ENCODE data around the gene MYO18A. TPM values are rescaled to one million over a fixed set of nuclear protein-coding genes. Genes with fewer than 3 reads are reported as not detected.

Gene MYO18A
- total RNA-seq, 4 donors from 2014 or later: 526 to 1,058 (median 835) TPM

GRCh38 chr17:29179232-29180033 is 765 bp downstream of the MYO18A start:
- no peaks in the 10 kb centered on the region for H3K27me3 ChIP-seq
- peak overlapping the region; percentile 60 to 71 (median 62) for H3K4me3 ChIP-seq
- H3K9me3 ChIP-seq: no peaks in the 10 kb centered on the region
- DNase-seq (no peak), ATAC-seq (no peak)
- peak overlapping the region; percentile 75 to 88 (median 83) for H3K27ac ChIP-seq
- peaks cover 21 to 26% of the 10 kb centered on the region in 2 donors for H3K4me1 ChIP-seq
- TF ChIP-seq POLR2A (IDR thresholded peaks at IDR 0.05) (no peak), CTCF (IDR thresholded peaks at IDR 0.05 in 4 of 5, conservative IDR thresholded peaks at IDR 0.05 in 1 of 5) (no peak)
- no peaks in the 10 kb centered on the region for H3K36me3 ChIP-seq
- in situ Hi-C loops (cut with MboI; ENCODE audit: low sequenced_read_pairs in 4 of 4) (loop anchor here in 1 of 4 donors (5.0 kb wide), 1 partner anchor 32 kb away; no protein-coding TSS in a partner anchor), intact Hi-C loops (cut with DNase I; ENCODE audit: low total_unique reads) (loop anchor here (1.0 to 2.0 kb wide), 2 partner anchors 30 to 111 kb away; no protein-coding TSS in a partner anchor)

- Histone ChIP-seq H3K36me3 (no peaks in the 10 kb centered on the region), H3K9me3 (no peaks in the 10 kb centered on the region), H3K4me3 (peak overlapping the region in 2 of 4 donors; percentile 60 to 63), H3K4me1 (peaks cover 21 to 26% of the 10 kb centered on the region in 2 donors), H3K27ac (peak overlapping the region; percentile 75 to 88 (median 83)), H3K27me3 (no peaks in the 10 kb centered on the region)
- TF ChIP-seq POLR2A (IDR thresholded peaks at IDR 0.05) (no peak), CTCF (IDR thresholded peaks at IDR 0.05 in 4 of 5, conservative IDR thresholded peaks at IDR 0.05 in 1 of 5) (no peak)
- in situ Hi-C loops (cut with MboI; ENCODE audit: low sequenced_read_pairs in 4 of 4) (no loop called here), intact Hi-C loops (cut with DNase I; ENCODE audit: low total_unique reads) (no loop called here)
- ATAC-seq (no peak), DNase-seq (no peak)
These were observed 1.4 kb downstream of the MYO18A start for GRCh38 chr17:29178750-29179231.

GRCh38 chr17:29177871-29178749 is 2.1 kb downstream of the MYO18A start:
- H3K4me3 ChIP-seq: peak overlapping the region in 1 of 4 donors; percentile 63

GRCh38 chr17:29177541-29177870 is 2.7 kb downstream of the MYO18A start:
- Histone ChIP-seq H3K27me3 (no peaks in the 10 kb centered on the region), H3K4me1 (peaks cover 21 to 26% of the 10 kb centered on the region in 2 donors), H3K27ac (peak overlapping the region; percentile 75 to 88 (median 83)), H3K9me3 (no peaks in the 10 kb centered on the region), H3K36me3 (no peaks in the 10 kb centered on the region), H3K4me3 (no peak overlapping the region)
- intact Hi-C loops (cut with DNase I; ENCODE audit: low total_unique reads): no loop called here
- DNase-seq: no peak
- ATAC-seq: no peak
- TF ChIP-seq POLR2A (IDR thresholded peaks at IDR 0.05) (no peak), CTCF (IDR thresholded peaks at IDR 0.05 in 4 of 5, conservative IDR thresholded peaks at IDR 0.05 in 1 of 5) (no peak)
- in situ Hi-C loops (cut with MboI; ENCODE audit: low sequenced_read_pairs in 4 of 4): no loop called here

More at GRCh38 chr17:29177871-29178749, 2.1 kb downstream of the MYO18A start:
- TF ChIP-seq POLR2A (IDR thresholded peaks at IDR 0.05) (no peak), CTCF (IDR thresholded peaks at IDR 0.05 in 4 of 5, conservative IDR thresholded peaks at IDR 0.05 in 1 of 5) (no peak)
- no peaks in the 10 kb centered on the region for H3K27me3 ChIP-seq
- ATAC-seq (no peak), DNase-seq (no peak)
- H3K4me1 ChIP-seq: peaks cover 21 to 26% of the 10 kb centered on the region in 2 donors
- intact Hi-C loops (cut with DNase I; ENCODE audit: low total_unique reads): no loop called here
- H3K9me3 ChIP-seq: no peaks in the 10 kb centered on the region
- H3K27ac ChIP-seq: peak overlapping the region; percentile 75 to 88 (median 83)
- in situ Hi-C loops (cut with MboI; ENCODE audit: low sequenced_read_pairs in 4 of 4): no loop called here
- H3K36me3 ChIP-seq: no peaks in the 10 kb centered on the region

All from gastrocnemius medialis (tissue), 4 donors.